OCI-LY7 (cell line): ENCODE data around the gene C1orf167.

ENCODE experiments used
- CTCF ChIP-seq: fragments of 200-600 bp; sonication (generic); conservative IDR thresholded peaks from 2 replicates; pipeline ENCODE4 v1.5.1; 2014; ENCODE audit warnings: mild to moderate bottlenecking, antibody characterized with exemption, low read length, moderate library complexity, mixed read lengths
- EZH2phosphoT487 ChIP-seq: fragments of 200-600 bp; sonication (generic); IDR thresholded peaks from 2 replicates; pipeline ENCODE4 v1.6.1; 2018; ENCODE audit warnings: low read depth, borderline replicate concordance, mild to moderate bottlenecking, mixed run types, antibody characterized with exemption, low read length, moderate library complexity, mixed read lengths

GRCh38 chr1:11769274-11769673 lies 7.3 kb downstream of the C1orf167 start:
- TF ChIP-seq CTCF = no peak
- TF ChIP-seq EZH2phosphoT487 = no peak
